GM12878 (cell line): ENCODE measurements around the gene CD96. TPM values are rescaled to one million over a fixed set of nuclear protein-coding genes. Genes with fewer than 3 reads are reported as not detected.

Experiments
- ATAC-seq: fragments of 200-7000 bp; cut with Tn5 transposase; 3 replicates; pipeline ENCODE4 v1.9.1; 2020; ENCODE audit warnings: mild to moderate bottlenecking, moderate library complexity
- BruUV-seq: library from RNA; stranded (reverse); fragments of 400-500 nt; replicated peaks from 2 replicates; lab custom pipeline; 2021; lab: Mats Ljungman, UMichigan
- CTCF ChIA-PET: fragments of 300-600 bp; sonication (Branson Sonifier 250); formaldehyde crosslinking; extraction: SDS; loops from one replicate; lab custom pipeline; 2021; ENCODE audit warnings: inconsistent platforms; lab: Yijun Ruan, JAX
- POLR2A ChIA-PET: fragments of 350-600 bp; formaldehyde crosslinking; extraction: SDS; loops from one replicate; lab custom pipeline; 2021; ENCODE audit warnings: inconsistent platforms; lab: Charles Lee
- RAD21 ChIA-PET: fragments of 300-600 bp; sonication (Branson Sonifier 250); formaldehyde crosslinking; loops from one replicate; lab custom pipeline; 2023; ENCODE audit warnings: antibody characterized with exemption; ENCODE audit not compliant: unreplicated experiment; lab: Charles Lee
- SMC1A ChIA-PET: fragments of 300-600 bp; sonication (Branson Sonifier 250); formaldehyde crosslinking; loops from one replicate; lab custom pipeline; 2023; ENCODE audit not compliant: unreplicated experiment, uncharacterized antibody; lab: Charles Lee
- DNase-seq: peaks from one replicate; pipeline ENCODE4 v3.0.0-alpha.2; 2011; ENCODE audit warnings: low read depth, low spot score
- FAIRE-seq: peaks from 3 replicates; lab custom pipeline; 2011; peaks lifted over from hg19 to GRCh38; lab: Jason Lieb, UNC
- H2AFZ ChIP-seq: 2 replicates; pipeline ENCODE4 v1.6.0; 2011; ENCODE audit warnings: low read depth, low read length, control low read depth; ENCODE audit not compliant: control insufficient read depth
- H3K27ac ChIP-seq: 2 replicates; pipeline ENCODE4 v1.5.1; 2011; ENCODE audit warnings: control low read depth; ENCODE audit not compliant: control insufficient read depth, insufficient read depth
- H3K27me3 ChIP-seq, 2 experiments: replicated peaks in 1 of 2; 2 replicates each; pipeline versions ENCODE4 v1.6.0 to v1.6.1; 2011; ENCODE audit warnings: low read length in 1 of 2; ENCODE audit not compliant: control insufficient read depth in 2 of 2, insufficient read depth in 2 of 2
- H3K36me3 ChIP-seq, 2 experiments: 2 replicates each; pipeline ENCODE4 v1.5.1; 2011; ENCODE audit warnings: low read length in 1 of 2; ENCODE audit not compliant: control insufficient read depth in 2 of 2, insufficient read depth in 2 of 2
- H3K4me1 ChIP-seq: 2 replicates; pipeline ENCODE4 v1.6.1; 2011; ENCODE audit warnings: mild to moderate bottlenecking, low read length, moderate library complexity, mixed read lengths; ENCODE audit not compliant: control insufficient read depth, insufficient read depth
- H3K4me2 ChIP-seq: 2 replicates; pipeline ENCODE4 v1.6.0; 2011; ENCODE audit warnings: control low read depth; ENCODE audit not compliant: control insufficient read depth, insufficient read depth
- H3K4me3 ChIP-seq: fragments of 200-600 bp; sonication (generic); 2 replicates; pipeline ENCODE4 v1.5.1; 2016
- H3K79me2 ChIP-seq: 2 replicates; pipeline ENCODE4 v1.6.0; 2011; ENCODE audit warnings: low read length; ENCODE audit not compliant: control insufficient read depth, insufficient read depth
- H3K9ac ChIP-seq: 2 replicates; pipeline ENCODE4 v1.8.0; 2011; ENCODE audit warnings: low read length, control low read depth, mixed read lengths; ENCODE audit not compliant: control insufficient read depth, insufficient read depth
- H3K9me3 ChIP-seq: replicated peaks from 3 replicates; pipeline ENCODE4 v1.5.1; 2011; ENCODE audit warnings: mild to moderate bottlenecking, low read length; ENCODE audit not compliant: control insufficient read depth, insufficient read depth
- H4K20me1 ChIP-seq: 2 replicates; pipeline ENCODE4 v1.6.0; 2011; ENCODE audit not compliant: control insufficient read depth, insufficient read depth
- ATF3 ChIP-seq: IDR thresholded peaks from 2 replicates; pipeline ENCODE4 v1.6.1; 2011; ENCODE audit warnings: low read depth, mild to moderate bottlenecking, low read length, moderate library complexity, borderline replicate concordance; ENCODE audit errors: extremely low read depth
- CREB1 ChIP-seq: IDR thresholded peaks from 2 replicates; pipeline ENCODE4 v1.6.1; 2012; ENCODE audit warnings: low read depth, mild to moderate bottlenecking, inconsistent platforms
- E4F1 ChIP-seq: fragments of 450-650 bp; IDR thresholded peaks from 2 replicates; pipeline ENCODE4 v1.6.1; 2018; ENCODE audit warnings: borderline replicate concordance, mild to moderate bottlenecking; ENCODE audit not compliant: partially characterized antibody
- ESRRA ChIP-seq: IDR thresholded peaks from 2 replicates; pipeline ENCODE4 v1.6.1; 2012; ENCODE audit warnings: mild to moderate bottlenecking, low read length, improper control_type of control experiment
- HDGF ChIP-seq: fragments of 450-650 bp; IDR thresholded peaks from 2 replicates; pipeline ENCODE4 v1.6.1; 2016; ENCODE audit warnings: antibody characterized with exemption
- IKZF2 ChIP-seq, 2 experiments: fragments of 450-650 bp; IDR thresholded peaks; 2 replicates each; pipeline ENCODE4 v1.6.1; 2017; ENCODE audit warnings: mild to moderate bottlenecking in 2 of 2, moderate library complexity in 2 of 2
- JUNB ChIP-seq: IDR thresholded peaks from 2 replicates; pipeline ENCODE4 v1.6.1; 2016; ENCODE audit warnings: antibody characterized with exemption, mild to moderate bottlenecking
- KDM1A ChIP-seq: fragments of 200-600 bp; sonication (generic); IDR thresholded peaks from 2 replicates; pipeline ENCODE4 v1.6.1; 2016; ENCODE audit warnings: borderline replicate concordance
- MEF2A ChIP-seq: IDR thresholded peaks from 2 replicates; pipeline ENCODE4 v1.6.1; 2011; ENCODE audit warnings: low read depth, mild to moderate bottlenecking, low read length, moderate library complexity; ENCODE audit not compliant: insufficient read depth
- POLR2AphosphoS2 ChIP-seq: IDR thresholded peaks from 2 replicates; pipeline ENCODE4 v1.6.1; 2011; ENCODE audit warnings: low read depth, mild to moderate bottlenecking, low read length, improper control_type of control experiment, moderate library complexity
- POU2F2 ChIP-seq: IDR thresholded peaks from 3 replicates; pipeline ENCODE4 v1.6.1; 2011; ENCODE audit warnings: low read depth, mild to moderate bottlenecking, low read length, borderline replicate concordance
- SMAD5 ChIP-seq: IDR thresholded peaks from 2 replicates; pipeline ENCODE4 v1.6.1; 2016; ENCODE audit warnings: antibody characterized with exemption, low read depth
- SMARCA5 ChIP-seq: fragments of 450-650 bp; IDR thresholded peaks from 2 replicates; pipeline ENCODE4 v1.6.1; 2017; ENCODE audit warnings: mild to moderate bottlenecking
- ZBTB11 ChIP-seq: fragments of 450-650 bp; formaldehyde crosslinking; IDR thresholded peaks from 2 replicates; pipeline ENCODE4 v1.5.0; 2022; ENCODE audit warnings: mild to moderate bottlenecking, missing genetic modification characterization
- ZNF217 ChIP-seq: fragments of 450-650 bp; IDR thresholded peaks from 2 replicates; pipeline ENCODE4 v1.6.1; 2017; ENCODE audit warnings: antibody characterized with exemption, mild to moderate bottlenecking
- WGBS: methylation state at CpG from one replicate; pipeline ENCODE4 v1.1.6; 2016; ENCODE audit warnings: low lambda C conversion rate; ENCODE audit not compliant: insufficient replicate concordance, insufficient coverage; ENCODE audit errors: missing lambda C conversion rate; 5-methylcytosine and 5-hydroxymethylcytosine counted together
- in situ Hi-C: fragments of 300-500 bp; cut with MboI; formaldehyde crosslinking; loops from 9 replicates; pipeline ENCODE4 v1.14.3; 2018; ENCODE audit warnings: mixed read lengths
- intact Hi-C: fragments of 100-400 bp; cut with micrococcal nuclease; formaldehyde crosslinking; loops from one replicate; pipeline ENCODE4 v1.14.2; 2022; ENCODE audit not compliant: unreplicated experiment
- polyA plus RNA-seq, 11 experiments: library from polyadenylated mRNA; depleted of rRNA in 4 of 11; unstranded in 6 of 11; stranded (reverse) in 5 of 11; fragments of >200 nt; fragmentation: Nextera tagmentation in 4 of 11; fragmentation: Illumina TruSeq in 1 of 11; extraction: Ambion mirVana in 4 of 11; extraction: Trizol in 1 of 11; gene quantifications; 1 replicate in 1 of 11; 2 replicates in 10 of 11; pipeline versions ENCODE4 v1.2.1 to v1.2.3, GENCODE V29; 2011 to 2016; ENCODE audit warnings: inconsistent platforms in 2 of 11, missing spikeins in 2 of 11, low read depth in 1 of 11
- total RNA-seq, 4 experiments: library from RNA; depleted of rRNA in 3 of 4; stranded (reverse); fragments of >200 nt in 3 of 4; fragmentation: Illumina TruSeq in 1 of 4; extraction: Trizol in 1 of 4; gene quantifications; 2 replicates each; pipeline versions ENCODE4 v1.2.1 to v1.2.3, GENCODE V29; 2013 to 2021

The CD96 gene
- total and polyA plus RNA-seq, 10 of the 15 experiments (the other 5 are each of a cell fraction or from before 2014, with no cell fraction given), result 0.13 to 10.1 (median 0.47) TPM

GRCh38 chr3:111570404-111571030 is 28.5 kb downstream of the CD96 start:
- no peak for TF ChIP-seq ESRRA
- TF ChIP-seq POU2F2, result no peak
- no peak for TF ChIP-seq JUNB
- TF ChIP-seq SMARCA5, result no peak
- no peak for TF ChIP-seq POLR2AphosphoS2
- TF ChIP-seq HDGF, result no peak
- no peak for TF ChIP-seq MEF2A
- TF ChIP-seq SMAD5, result no peak
- no peak for TF ChIP-seq CREB1
- TF ChIP-seq ZBTB11, result no peak
- no peak for TF ChIP-seq ZNF217
- no peak for TF ChIP-seq IKZF2 (IDR thresholded peaks at IDR 0.05)
- no peak for TF ChIP-seq E4F1
- TF ChIP-seq KDM1A, result no peak
- TF ChIP-seq ATF3, result no peak
- TF ChIP-seq, all 136 proteins: peak for 0
- no peak overlapping the region for H3K9ac ChIP-seq
- H4K20me1 ChIP-seq, result no peaks in the 10 kb centered on the region
- BruUV-seq, result no TSS peak
- in situ Hi-C loops (loop anchor here (10.0 kb wide), 1 partner anchor 404 kb away; the partner anchor contains the start of gene ABHD10), intact Hi-C loops (no loop called here)
- H3K4me2 ChIP-seq, result no peak overlapping the region
- H3K36me3 ChIP-seq, result no peaks in the 10 kb centered on the region
- H3K79me2 ChIP-seq, result no peaks in the 10 kb centered on the region
- ChIA-PET SMC1A (no interaction called here), RAD21 (no interaction called here), POLR2A (no interaction called here), CTCF (no interaction called here)
- H3K4me1 ChIP-seq, result no peaks in the 10 kb centered on the region
- ATAC-seq (no peak), FAIRE-seq (no peak), DNase-seq (no peak)
- H3K9me3 ChIP-seq, result no peaks in the 10 kb centered on the region
- no peak overlapping the region for H3K27ac ChIP-seq
- no peak overlapping the region for H2AFZ ChIP-seq
- 50% methylated on average over 12 of the region's 12 CpGs for WGBS
- no peak overlapping the region for H3K4me3 ChIP-seq
- H3K27me3 ChIP-seq, result no peaks in the 10 kb centered on the region; a peak in 1 of 4 replicates
